Right lobe of liver (tissue), 6 donors: ENCODE results near the gene TRAPPC2L. TPM values are rescaled to one million over a fixed set of nuclear protein-coding genes. Genes with fewer than 3 reads are reported as not detected.

Experiments
- ATAC-seq, 4 donors: fragments of 200-7000 bp; cut with Tn5 transposase; one replicate each; pipeline ENCODE4 v1.9.1; 2020; ENCODE audit warnings: mild to moderate bottlenecking in 4 of 4, moderate library complexity in 4 of 4
- DNase-seq, 3 donors: peaks; one replicate each; pipeline ENCODE4 v3.0.0-alpha.2; 2020
- H3K27ac ChIP-seq, 3 donors: fragments of 200-600 bp; one replicate each; pipeline ENCODE4 v1.8.0; 2022
- H3K27me3 ChIP-seq, 2 donors: fragments of 200-600 bp; one replicate each; pipeline ENCODE4 v1.8.0; 2022
- H3K36me3 ChIP-seq, 4 donors: fragments of 200-600 bp; sonication (generic) in 1 of 4; one replicate each; pipeline versions ENCODE4 v1.5.1 to v1.8.0; 2017 to 2022; ENCODE audit warnings: control low read depth in 1 of 4
- H3K4me1 ChIP-seq, 4 donors: fragments of 200-600 bp; sonication (generic) in 1 of 4; one replicate each; pipeline versions ENCODE4 v1.5.1 to v1.8.0; 2017 to 2022; ENCODE audit warnings: control low read depth in 1 of 4
- H3K4me3 ChIP-seq, 3 donors: fragments of 200-600 bp; one replicate each; pipeline ENCODE4 v1.8.0; 2022
- H3K9me3 ChIP-seq, 4 donors: fragments of 200-600 bp; sonication (generic) in 1 of 4; one replicate each; pipeline versions ENCODE4 v1.5.1 to v1.8.0; 2017 to 2022; ENCODE audit warnings: control low read depth in 1 of 4
- POLR2A ChIP-seq: fragments of 450-650 bp; IDR thresholded peaks from one replicate; pipeline ENCODE4 v1.6.1; 2017; ENCODE audit warnings: antibody characterized with exemption, mild to moderate bottlenecking
- WGBS: methylation state at CpG from one replicate; pipeline ENCODE4 v1.1.6; 2018; ENCODE audit warnings: low coverage, low lambda C conversion rate; ENCODE audit not compliant: insufficient coverage; ENCODE audit errors: missing lambda C conversion rate; 5-methylcytosine and 5-hydroxymethylcytosine counted together
- intact Hi-C, 2 donors: fragments of 100-400 bp; cut with DNase I; formaldehyde crosslinking; loops; one replicate each; pipeline versions ENCODE4 v1.11.2 to v1.14.1; 2022
- total RNA-seq, 6 experiments: library from RNA; depleted of rRNA in 2 of 6; stranded (reverse); fragments of >200 nt in 2 of 6; fragmentation: NEBNext Ultra II Directional in 3 of 6; extraction: Animal tissue kit (Norgen Biotek cat#: 25700) in 3 of 6; gene quantifications; one replicate each; pipeline versions ENCODE4 v1.1.0 to v1.2.4, GENCODE V29; 2016 to 2023
- TF ChIP-seq, protein P1 (sequence below), 4 donors: fragments of 200-600 bp in 3 of 4; fragments of 450-650 bp in 1 of 4; IDR thresholded peaks; one replicate each; pipeline versions ENCODE4 v1.5.1 to v1.8.0; 2016 to 2022; ENCODE audit warnings: antibody characterized with exemption in 4 of 4, mild to moderate bottlenecking in 2 of 4
- donor health status: DM: no; HTN: yes; CAD: no.
- donor health status: DM: no; HTN: no; CAD: no.
- donor health status: DM: no; HTN: no; CAD: no.
- donor health status: DM: no; HTN: yes; CAD: no.
- donor health status: DM: no; HTN: yes; CAD: no.

Gene TRAPPC2L
- total RNA-seq, 6 experiments from 2014 or later: 15.1 to 25.5 (median 20.1) TPM

DNA sequence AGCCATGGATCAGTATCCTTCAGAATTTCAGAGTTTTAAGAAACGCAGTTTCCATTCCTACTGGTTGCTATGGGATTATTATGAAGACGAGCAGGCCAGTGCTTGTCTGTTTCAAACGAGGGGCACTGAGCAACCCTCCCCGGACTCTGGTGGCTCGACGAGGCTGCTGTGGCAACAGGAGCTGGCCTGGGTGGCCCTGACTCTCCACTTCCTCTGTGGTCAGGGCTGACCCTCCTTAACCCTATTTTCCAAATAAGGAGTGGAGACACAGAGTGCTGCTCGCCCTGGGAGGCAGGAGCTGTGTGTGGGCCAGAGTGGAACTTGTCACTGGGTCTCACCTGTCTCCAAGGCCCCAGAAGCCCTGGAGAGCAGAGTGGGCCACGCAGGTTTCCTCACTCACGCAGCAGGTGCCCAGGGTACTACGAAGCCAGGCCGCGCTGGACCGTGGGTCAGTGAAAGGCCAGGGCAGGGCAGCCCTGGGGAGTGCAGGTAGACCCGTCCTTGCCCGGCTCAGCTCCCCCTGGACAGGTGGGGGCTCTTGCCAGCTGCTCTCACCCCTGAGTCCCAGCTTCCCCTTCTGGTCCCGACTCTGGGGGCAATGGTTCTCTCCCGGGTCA is 3.5 kb upstream of the TRAPPC2L start:
- Histone ChIP-seq H3K27ac (peak overlapping the region in 1 of 3 donors; percentile 33), H3K36me3 (no peaks in the 10 kb centered on the region), H3K9me3 (no peaks in the 10 kb centered on the region), H3K27me3 (no peaks in the 10 kb centered on the region), H3K4me1 (peaks cover 0 to 18% (median 7%) of the 10 kb centered on the region in 4 donors), H3K4me3 (no peak overlapping the region)
- WGBS: 75% methylated on average over 2 of the region's 17 CpGs
- no peak for TF ChIP-seq POLR2A
- TF ChIP-seq, protein P1, sequence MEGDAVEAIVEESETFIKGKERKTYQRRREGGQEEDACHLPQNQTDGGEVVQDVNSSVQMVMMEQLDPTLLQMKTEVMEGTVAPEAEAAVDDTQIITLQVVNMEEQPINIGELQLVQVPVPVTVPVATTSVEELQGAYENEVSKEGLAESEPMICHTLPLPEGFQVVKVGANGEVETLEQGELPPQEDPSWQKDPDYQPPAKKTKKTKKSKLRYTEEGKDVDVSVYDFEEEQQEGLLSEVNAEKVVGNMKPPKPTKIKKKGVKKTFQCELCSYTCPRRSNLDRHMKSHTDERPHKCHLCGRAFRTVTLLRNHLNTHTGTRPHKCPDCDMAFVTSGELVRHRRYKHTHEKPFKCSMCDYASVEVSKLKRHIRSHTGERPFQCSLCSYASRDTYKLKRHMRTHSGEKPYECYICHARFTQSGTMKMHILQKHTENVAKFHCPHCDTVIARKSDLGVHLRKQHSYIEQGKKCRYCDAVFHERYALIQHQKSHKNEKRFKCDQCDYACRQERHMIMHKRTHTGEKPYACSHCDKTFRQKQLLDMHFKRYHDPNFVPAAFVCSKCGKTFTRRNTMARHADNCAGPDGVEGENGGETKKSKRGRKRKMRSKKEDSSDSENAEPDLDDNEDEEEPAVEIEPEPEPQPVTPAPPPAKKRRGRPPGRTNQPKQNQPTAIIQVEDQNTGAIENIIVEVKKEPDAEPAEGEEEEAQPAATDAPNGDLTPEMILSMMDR (IDR thresholded peaks at IDR 0.05): no peak
- intact Hi-C loops: no loop called here
- DNase-seq (peak in 1 of 3 donors; percentile 40), ATAC-seq (peak in 1 of 4 donors; percentile 14)

DNA sequence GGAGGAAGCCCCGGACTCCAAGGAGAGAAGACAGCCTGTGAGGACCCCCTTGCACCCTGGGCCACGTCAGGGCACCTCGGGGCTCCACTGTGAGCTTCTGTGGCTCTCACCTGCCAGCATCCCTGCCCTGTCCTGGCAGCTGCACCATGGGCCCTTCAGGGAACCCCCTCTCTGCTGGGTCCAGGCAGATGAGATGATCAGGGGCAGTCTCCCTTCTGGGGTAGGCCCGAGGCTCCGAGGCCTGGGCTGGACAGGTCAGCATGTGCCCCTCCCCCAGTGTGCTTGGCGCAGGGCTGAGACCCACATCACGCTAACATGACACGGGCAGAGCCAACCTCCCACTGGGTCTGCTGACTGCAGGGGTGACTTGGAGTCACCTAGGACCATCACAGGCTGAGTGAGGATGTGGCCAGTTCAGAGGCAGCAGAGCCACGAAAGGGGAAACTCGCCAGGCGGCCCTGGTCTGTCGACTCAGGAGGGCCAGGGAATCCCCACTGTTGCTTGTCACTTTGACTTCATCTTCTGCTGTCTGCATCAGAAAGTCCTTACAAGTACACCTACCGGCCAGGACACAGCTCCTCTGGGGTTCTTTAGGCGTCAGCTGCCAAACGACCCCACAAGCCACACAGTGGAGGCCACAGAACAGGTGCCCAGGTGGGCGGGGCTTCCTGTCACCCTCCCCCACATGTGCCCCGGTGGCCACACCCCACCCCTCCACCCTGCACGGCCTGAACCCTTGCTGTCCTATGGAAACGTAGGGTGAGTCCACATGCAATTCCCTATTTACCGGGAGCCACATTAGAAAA is 2.4 kb upstream of the TRAPPC2L start:
- Histone ChIP-seq H3K9me3 (no peaks in the 10 kb centered on the region), H3K27me3 (no peaks in the 10 kb centered on the region), H3K4me3 (no peak overlapping the region), H3K27ac (no peak overlapping the region), H3K4me1 (peaks cover 0 to 18% (median 7%) of the 10 kb centered on the region in 4 donors), H3K36me3 (peaks cover 0 to 8% (median 0%) of the 10 kb centered on the region in 4 donors)
- DNase-seq (peak in 1 of 3 donors; percentile 48), ATAC-seq (peak in 1 of 4 donors; percentile 1)
- intact Hi-C loops: no loop called here
- 53% methylated on average over 12 of the region's 20 CpGs for WGBS
- TF ChIP-seq, protein P1 (IDR thresholded peaks at IDR 0.05): no peak
- no peak for TF ChIP-seq POLR2A

DNA sequence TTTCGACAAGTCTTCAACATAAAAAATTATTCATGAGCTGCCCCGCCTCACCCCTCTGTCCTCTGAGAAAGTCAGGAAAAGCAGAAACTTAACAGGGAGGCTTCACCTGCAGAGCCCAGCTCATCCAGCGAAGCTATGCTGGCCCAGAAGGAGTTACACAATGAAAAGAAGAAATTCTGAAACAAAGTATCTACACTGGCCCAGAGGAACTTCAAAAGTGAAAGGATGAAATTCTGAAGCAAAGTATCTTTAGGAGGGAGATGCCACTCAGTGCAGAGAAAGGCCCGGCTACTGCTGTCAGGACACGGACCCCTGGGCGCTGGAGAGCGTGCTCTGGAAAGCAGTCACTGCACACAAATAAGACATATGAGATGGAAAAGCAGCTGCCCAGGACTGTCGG is 1.8 kb upstream of the TRAPPC2L start:
- intact Hi-C loops: no loop called here
- peaks cover 0 to 15% (median 2%) of the 10 kb centered on the region in 4 donors for H3K36me3 ChIP-seq

DNA sequence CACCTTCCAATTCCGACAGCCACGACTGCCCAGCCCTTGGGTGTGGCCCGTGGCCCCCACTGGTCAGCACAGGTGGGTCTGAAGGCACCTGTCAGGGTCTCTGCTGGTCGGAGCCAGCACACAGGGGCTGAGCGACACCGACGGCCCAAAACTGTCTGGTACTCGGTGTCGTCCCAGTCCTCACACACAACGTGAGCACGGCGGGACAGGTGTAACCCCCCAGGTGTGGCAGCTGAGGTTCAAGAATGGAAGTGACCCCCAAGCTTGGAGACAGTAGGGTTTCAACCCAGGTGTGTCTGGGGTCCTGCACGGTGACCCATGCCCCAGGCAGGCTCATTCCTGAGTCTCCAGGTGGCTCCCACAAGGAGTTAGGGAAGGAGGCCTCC is 1.2 kb upstream of the TRAPPC2L start:
- peaks cover 0 to 21% (median 5%) of the 10 kb centered on the region in 4 donors for H3K36me3 ChIP-seq
- no peak overlapping the region for H3K27ac ChIP-seq
- DNase-seq (no peak), ATAC-seq (no peak)
- intact Hi-C loops: no loop called here
- H3K4me1 ChIP-seq: peaks cover 0 to 18% (median 7%) of the 10 kb centered on the region in 4 donors
- 90% methylated on average over 10 of the region's 13 CpGs for WGBS
- H3K4me3 ChIP-seq: peak overlapping the region; percentile 94 to 98 (median 96)
- no peaks in the 10 kb centered on the region for H3K27me3 ChIP-seq
- no peaks in the 10 kb centered on the region for H3K9me3 ChIP-seq
- TF ChIP-seq POLR2A: no peak
- TF ChIP-seq, protein P1 (IDR thresholded peaks at IDR 0.05): no peak

More for the DNA sequence above, 1.8 kb upstream of the TRAPPC2L start:
- H3K27me3 ChIP-seq: no peaks in the 10 kb centered on the region
- peaks cover 0 to 18% (median 7%) of the 10 kb centered on the region in 4 donors for H3K4me1 ChIP-seq
- no peak for DNase-seq
- no peak overlapping the region for H3K27ac ChIP-seq
- no peak for ATAC-seq
- TF ChIP-seq, protein P1 (IDR thresholded peaks at IDR 0.05): no peak
- TF ChIP-seq POLR2A: no peak
- WGBS: 85% methylated on average over 8 of the region's 8 CpGs
- H3K4me3 ChIP-seq: no peak overlapping the region
- H3K9me3 ChIP-seq: no peaks in the 10 kb centered on the region
